GM06990 (cell line): ENCODE data around the gene MAGI1.
"Not testable (repeated sequence)": the region's sequence is repeated elsewhere in the genome, so short reads cannot be mapped to it uniquely, and the experiment has no call there.

Experiments
- DNase-seq: peaks from one replicate; pipeline ENCODE4 v3.0.0-alpha.2; 2011; ENCODE audit not compliant: insufficient read length; ENCODE audit errors: extremely low read depth
- H3K27me3 ChIP-seq: replicated peaks from 2 replicates; pipeline ENCODE4 v1.6.0; 2011; ENCODE audit warnings: low read length; ENCODE audit not compliant: control insufficient read depth, insufficient read depth
- H3K36me3 ChIP-seq: 2 replicates; pipeline ENCODE4 v1.5.1; 2011; ENCODE audit warnings: low read length; ENCODE audit not compliant: control insufficient read depth, insufficient read depth
- H3K4me3 ChIP-seq: replicated peaks from 2 replicates; pipeline ENCODE4 v1.5.1; 2011; ENCODE audit warnings: low read depth, mild to moderate bottlenecking, control low read depth, low read length
- TF ChIP-seq, protein P1 (sequence below): IDR thresholded peaks from 2 replicates; pipeline ENCODE4 v1.5.1; 2011; ENCODE audit warnings: low read length, control low read depth, mild to moderate bottlenecking, inconsistent platforms; ENCODE audit not compliant: insufficient read depth, poor library complexity, severe bottlenecking

Gene MAGI1

DNA sequence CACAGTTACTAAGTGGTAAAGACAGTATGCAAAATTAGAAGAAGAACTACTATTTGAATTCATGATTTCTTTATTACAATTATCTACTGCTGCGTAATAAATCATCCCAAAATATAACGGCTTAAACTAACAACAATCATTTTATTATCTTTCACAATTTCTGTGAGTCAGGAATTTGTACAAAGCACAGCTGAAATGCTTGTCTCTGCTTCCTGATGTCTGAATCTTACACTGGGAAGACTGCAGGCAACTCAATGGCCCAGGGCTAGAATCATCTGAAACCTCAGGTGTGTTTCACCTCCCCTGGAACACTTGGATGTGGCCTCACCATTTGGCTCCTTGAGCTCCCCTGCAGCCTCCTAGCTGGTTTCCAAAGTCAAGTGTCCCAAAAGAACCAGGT, 145.1 kb downstream of the MAGI1 start:
- no peak for DNase-seq
- TF ChIP-seq, protein P1, sequence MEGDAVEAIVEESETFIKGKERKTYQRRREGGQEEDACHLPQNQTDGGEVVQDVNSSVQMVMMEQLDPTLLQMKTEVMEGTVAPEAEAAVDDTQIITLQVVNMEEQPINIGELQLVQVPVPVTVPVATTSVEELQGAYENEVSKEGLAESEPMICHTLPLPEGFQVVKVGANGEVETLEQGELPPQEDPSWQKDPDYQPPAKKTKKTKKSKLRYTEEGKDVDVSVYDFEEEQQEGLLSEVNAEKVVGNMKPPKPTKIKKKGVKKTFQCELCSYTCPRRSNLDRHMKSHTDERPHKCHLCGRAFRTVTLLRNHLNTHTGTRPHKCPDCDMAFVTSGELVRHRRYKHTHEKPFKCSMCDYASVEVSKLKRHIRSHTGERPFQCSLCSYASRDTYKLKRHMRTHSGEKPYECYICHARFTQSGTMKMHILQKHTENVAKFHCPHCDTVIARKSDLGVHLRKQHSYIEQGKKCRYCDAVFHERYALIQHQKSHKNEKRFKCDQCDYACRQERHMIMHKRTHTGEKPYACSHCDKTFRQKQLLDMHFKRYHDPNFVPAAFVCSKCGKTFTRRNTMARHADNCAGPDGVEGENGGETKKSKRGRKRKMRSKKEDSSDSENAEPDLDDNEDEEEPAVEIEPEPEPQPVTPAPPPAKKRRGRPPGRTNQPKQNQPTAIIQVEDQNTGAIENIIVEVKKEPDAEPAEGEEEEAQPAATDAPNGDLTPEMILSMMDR = no peak
- H3K36me3 ChIP-seq = no peaks in the 10 kb centered on the region
- no peak overlapping the region for H3K4me3 ChIP-seq
- no peaks in the 10 kb centered on the region for H3K27me3 ChIP-seq

DNA sequence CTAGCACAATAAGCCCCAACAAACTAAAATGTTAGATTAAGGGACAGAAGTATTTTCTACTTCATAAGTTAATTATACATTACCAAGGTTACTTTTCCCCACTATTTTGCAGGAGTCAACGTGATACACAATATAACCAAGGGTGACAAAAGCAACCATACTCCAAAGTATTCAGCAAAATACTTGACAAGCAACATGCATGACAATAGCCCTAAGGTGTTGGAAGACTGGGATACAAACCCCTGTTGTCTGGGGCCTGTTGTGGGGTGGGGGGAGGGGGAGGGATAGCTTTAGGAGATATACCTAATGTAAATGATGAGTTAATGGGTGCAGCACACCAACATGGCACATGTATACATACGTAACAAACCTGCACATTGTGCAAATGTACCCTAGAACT, 147.2 kb downstream of the MAGI1 start:
- not testable (repeated sequence) for H3K4me3 ChIP-seq, H3K36me3 ChIP-seq, H3K27me3 ChIP-seq, DNase-seq

DNA sequence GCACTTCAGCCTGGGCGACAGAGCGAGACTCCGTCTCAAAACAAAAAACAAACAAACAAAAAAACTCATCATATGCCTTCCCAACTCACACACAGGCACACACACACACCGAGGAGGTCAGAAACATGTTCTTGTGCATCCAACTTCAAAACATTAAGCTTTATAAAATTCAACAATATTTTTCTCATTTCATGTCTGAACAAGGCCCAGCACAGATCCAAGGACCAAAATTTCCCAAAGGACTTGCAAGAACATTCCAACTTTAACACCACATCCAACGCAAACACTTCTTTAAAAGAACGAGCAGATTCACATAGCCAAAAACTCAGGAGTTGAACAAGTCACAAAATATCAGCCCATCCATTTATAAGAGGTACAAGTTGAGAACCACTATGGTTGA, 148.4 kb downstream of the MAGI1 start:
- TF ChIP-seq, protein P1 = no peak
- H3K4me3 ChIP-seq = no peak overlapping the region

DNA sequence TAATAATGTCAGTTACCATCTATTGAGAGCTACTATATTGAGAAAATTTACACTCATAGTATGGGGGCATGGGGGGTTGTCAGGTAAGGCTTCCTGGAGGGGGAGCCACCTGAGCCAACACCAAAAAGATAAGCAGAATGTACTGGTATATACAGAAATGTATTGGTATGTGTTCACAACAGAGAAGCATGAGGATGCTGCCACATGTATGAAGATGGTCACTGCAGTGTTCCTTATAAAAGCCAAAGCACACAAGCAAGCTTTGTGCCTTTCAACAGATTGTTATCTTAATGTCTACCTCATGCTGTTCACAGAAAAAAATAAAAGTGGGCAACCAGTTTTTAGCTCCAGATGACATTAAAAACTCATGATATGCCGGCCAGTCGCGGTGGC, 149.0 kb downstream of the MAGI1 start:
- Histone ChIP-seq H3K4me3 (no peak overlapping the region), H3K36me3 (no peaks in the 10 kb centered on the region), H3K27me3 (no peaks in the 10 kb centered on the region)
- TF ChIP-seq, protein P1 = no peak
- DNase-seq = no peak

More for the DNA sequence above, 148.4 kb downstream of the MAGI1 start:
- DNase-seq = no peak
- no peaks in the 10 kb centered on the region for H3K27me3 ChIP-seq
- no peaks in the 10 kb centered on the region for H3K36me3 ChIP-seq

DNA sequence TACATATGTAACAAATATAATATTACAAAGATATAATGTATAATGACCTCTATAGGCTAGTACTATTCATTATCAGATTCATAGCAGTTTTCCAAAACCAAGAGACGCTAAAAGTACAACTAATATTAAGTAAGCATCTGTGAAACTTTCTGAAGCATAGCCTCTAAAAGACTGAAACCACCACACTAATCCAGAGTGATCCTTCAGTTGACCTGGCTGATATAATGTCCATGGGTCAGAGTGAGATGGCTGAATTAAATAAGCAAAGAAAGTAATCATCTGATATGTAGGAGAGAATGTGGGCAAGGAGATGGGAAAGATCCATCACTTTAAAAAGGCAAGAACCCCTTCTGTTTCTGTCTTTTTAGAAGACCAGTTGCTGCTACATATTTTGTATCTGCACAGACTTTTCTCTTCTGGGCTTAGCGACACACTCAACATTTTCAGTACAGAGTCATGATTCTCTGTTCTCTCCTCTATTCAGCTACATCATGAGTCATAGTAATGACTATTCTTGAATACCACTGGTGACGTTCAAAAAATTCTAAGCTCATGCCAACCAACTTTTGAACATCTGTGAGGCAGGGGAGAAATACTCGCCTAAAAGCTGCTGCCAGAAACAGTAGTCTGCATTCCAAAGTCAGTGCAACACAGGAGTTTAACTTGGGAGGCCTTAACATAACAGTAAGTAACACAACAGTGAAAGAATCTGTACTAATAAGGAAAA, 149.6 kb downstream of the MAGI1 start:
- TF ChIP-seq, protein P1 = no peak
- no peak overlapping the region for H3K4me3 ChIP-seq
- no peaks in the 10 kb centered on the region for H3K27me3 ChIP-seq
- peak; percentile 29 for DNase-seq
- no peaks in the 10 kb centered on the region for H3K36me3 ChIP-seq

DNA sequence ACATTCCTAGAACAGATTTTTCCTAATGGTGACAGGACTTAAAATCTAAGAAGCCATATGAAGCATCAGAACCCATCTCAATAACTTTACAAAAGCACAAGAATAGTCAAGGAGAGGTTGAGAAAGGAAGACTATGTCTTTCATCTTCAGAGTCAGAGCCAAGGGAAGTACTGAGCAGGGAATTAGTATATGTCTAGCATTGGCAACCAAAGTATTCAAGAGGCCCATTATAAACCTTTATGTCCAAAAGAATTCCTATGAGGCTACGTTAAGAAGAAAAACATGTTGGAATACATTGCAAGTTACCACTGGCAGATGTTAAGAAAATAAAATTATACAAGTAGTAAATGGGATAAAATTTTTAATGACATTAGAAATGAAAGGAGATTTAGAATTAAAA, 150.5 kb downstream of the MAGI1 start:
- H3K4me3 ChIP-seq = no peak overlapping the region
- no peak for DNase-seq
- H3K36me3 ChIP-seq = no peaks in the 10 kb centered on the region
- TF ChIP-seq, protein P1 = no peak
- H3K27me3 ChIP-seq = no peaks in the 10 kb centered on the region
